KMS-11 (cell line): Measurements from ENCODE around the gene GRHL1.

Experiments used
- H2AFZ ChIP-seq: fragments of 200-600 bp; sonication (generic); 2 replicates; pipeline ENCODE4 v1.6.1; 2016; ENCODE audit warnings: antibody characterized with exemption, mixed run types, low read depth
- H3K27ac ChIP-seq: fragments of 200-600 bp; sonication (generic); 2 replicates; pipeline ENCODE4 v1.6.1; 2016; ENCODE audit warnings: mild to moderate bottlenecking, mixed run types
- H3K27me3 ChIP-seq: fragments of 200-600 bp; sonication (generic); 2 replicates; pipeline ENCODE4 v1.6.1; 2017; ENCODE audit warnings: mild to moderate bottlenecking, low read depth, mixed run types, moderate library complexity; ENCODE audit not compliant: insufficient read depth
- H3K36me3 ChIP-seq: fragments of 200-600 bp; sonication (generic); 2 replicates; pipeline ENCODE4 v1.6.1; 2017; ENCODE audit warnings: mild to moderate bottlenecking, mixed run types; ENCODE audit not compliant: insufficient read depth
- H3K4me1 ChIP-seq: fragments of 200-600 bp; sonication (generic); 2 replicates; pipeline ENCODE4 v1.6.1; 2016; ENCODE audit warnings: mild to moderate bottlenecking, low read depth, mixed run types; ENCODE audit not compliant: poor library complexity, severe bottlenecking
- H3K4me2 ChIP-seq: fragments of 200-600 bp; sonication (generic); 2 replicates; pipeline ENCODE4 v1.7.0; 2016; ENCODE audit warnings: mild to moderate bottlenecking, mixed run types
- H3K4me3 ChIP-seq: fragments of 200-600 bp; sonication (generic); IDR thresholded peaks from 2 replicates; pipeline ENCODE4 v1.6.1; 2017; ENCODE audit warnings: low read depth, low read length, mixed read lengths; ENCODE audit not compliant: insufficient read depth
- H3K79me2 ChIP-seq: fragments of 200-600 bp; sonication (generic); 2 replicates; pipeline ENCODE4 v1.6.1; 2016; ENCODE audit warnings: low read depth, mixed run types; ENCODE audit not compliant: insufficient read depth
- H3K9ac ChIP-seq: fragments of 200-600 bp; sonication (generic); 2 replicates; pipeline ENCODE4 v1.6.1; 2016; ENCODE audit warnings: mild to moderate bottlenecking, mixed run types
- H4K20me1 ChIP-seq: fragments of 200-600 bp; sonication (generic); 2 replicates; pipeline ENCODE4 v1.6.1; 2016; ENCODE audit warnings: mild to moderate bottlenecking, mixed run types; ENCODE audit not compliant: insufficient read depth
- TF ChIP-seq, protein P1 (sequence below): fragments of 200-600 bp; sonication (generic); conservative IDR thresholded peaks from 2 replicates; pipeline ENCODE4 v1.6.1; 2017; ENCODE audit warnings: low read depth, mild to moderate bottlenecking, antibody characterized with exemption, low read length, moderate library complexity, mixed read lengths

Gene GRHL1

DNA sequence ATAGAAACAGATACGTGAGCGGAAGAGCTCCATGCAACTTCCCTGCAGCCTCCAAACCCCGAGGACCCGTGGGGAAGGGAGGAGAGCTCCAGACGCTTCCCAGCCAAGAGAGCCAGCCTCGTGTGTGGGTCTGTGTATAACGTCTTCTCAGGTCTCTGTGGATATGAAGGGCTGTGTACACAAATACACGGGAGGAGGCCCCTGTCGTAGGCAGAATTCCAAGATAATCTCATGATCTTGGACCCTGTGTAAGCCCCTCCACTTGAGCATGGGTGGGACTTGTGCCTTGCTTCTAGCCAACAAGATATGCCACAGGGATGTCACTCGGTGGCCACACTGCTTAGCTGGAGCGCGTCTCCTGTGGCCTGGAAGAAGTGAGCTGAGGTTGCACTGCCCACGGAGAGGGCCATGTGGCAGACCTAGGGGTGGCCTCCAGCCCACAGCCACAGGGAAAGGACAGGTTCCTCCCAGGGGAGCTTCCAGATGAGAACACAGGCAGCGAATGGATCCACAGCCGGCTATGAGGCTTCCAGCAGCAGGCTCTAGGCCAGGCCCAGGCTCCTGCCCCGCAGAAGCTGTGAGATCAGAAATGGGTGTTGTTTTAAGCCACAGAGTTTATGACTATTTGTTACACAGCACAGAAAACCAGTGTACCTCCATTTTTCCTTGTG, 76.3 kb downstream of the GRHL1 start:
- no peaks in the 10 kb centered on the region for H3K79me2 ChIP-seq
- TF ChIP-seq, protein P1, sequence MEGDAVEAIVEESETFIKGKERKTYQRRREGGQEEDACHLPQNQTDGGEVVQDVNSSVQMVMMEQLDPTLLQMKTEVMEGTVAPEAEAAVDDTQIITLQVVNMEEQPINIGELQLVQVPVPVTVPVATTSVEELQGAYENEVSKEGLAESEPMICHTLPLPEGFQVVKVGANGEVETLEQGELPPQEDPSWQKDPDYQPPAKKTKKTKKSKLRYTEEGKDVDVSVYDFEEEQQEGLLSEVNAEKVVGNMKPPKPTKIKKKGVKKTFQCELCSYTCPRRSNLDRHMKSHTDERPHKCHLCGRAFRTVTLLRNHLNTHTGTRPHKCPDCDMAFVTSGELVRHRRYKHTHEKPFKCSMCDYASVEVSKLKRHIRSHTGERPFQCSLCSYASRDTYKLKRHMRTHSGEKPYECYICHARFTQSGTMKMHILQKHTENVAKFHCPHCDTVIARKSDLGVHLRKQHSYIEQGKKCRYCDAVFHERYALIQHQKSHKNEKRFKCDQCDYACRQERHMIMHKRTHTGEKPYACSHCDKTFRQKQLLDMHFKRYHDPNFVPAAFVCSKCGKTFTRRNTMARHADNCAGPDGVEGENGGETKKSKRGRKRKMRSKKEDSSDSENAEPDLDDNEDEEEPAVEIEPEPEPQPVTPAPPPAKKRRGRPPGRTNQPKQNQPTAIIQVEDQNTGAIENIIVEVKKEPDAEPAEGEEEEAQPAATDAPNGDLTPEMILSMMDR, result no peak
- H4K20me1 ChIP-seq, result no peaks in the 10 kb centered on the region
- H3K27ac ChIP-seq, result no peak overlapping the region
- no peak overlapping the region for H2AFZ ChIP-seq
- H3K9ac ChIP-seq, result no peak overlapping the region
- no peaks in the 10 kb centered on the region for H3K36me3 ChIP-seq
- H3K27me3 ChIP-seq, result no peaks in the 10 kb centered on the region
- no peaks in the 10 kb centered on the region for H3K4me1 ChIP-seq
- H3K4me2 ChIP-seq, result no peak overlapping the region
- no peak overlapping the region for H3K4me3 ChIP-seq

DNA sequence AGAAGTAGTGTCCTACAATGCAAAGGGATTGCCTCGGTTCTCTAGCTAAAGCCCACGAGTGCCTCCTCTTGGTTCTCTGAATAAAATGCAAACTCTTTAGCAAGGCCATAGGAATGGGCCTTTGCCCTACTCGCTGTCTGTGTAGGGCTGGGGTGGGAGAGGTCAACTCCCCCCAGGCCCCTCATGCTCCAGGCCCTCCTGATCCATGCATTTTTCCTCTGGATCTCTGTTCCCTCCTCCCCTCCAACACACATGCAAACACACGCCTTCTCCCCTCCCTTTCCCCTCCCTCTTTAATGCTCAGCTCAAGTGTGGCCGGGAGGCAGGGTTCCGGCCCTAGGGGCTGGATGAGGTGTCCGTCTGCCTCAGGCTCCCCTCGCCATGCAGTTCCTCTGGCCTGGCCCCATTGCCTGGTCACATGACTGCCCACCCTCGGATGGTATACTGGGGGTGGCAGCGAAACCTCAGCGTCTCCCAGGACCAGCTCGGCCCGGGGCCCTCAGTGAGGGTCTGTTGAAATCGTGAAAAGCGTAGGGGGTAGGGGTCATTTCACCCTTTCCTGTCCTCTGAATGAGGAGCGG, 77.0 kb downstream of the GRHL1 start:
- no peaks in the 10 kb centered on the region for H4K20me1 ChIP-seq
- no peak overlapping the region for H3K27ac ChIP-seq
- no peaks in the 10 kb centered on the region for H3K36me3 ChIP-seq
- H3K9ac ChIP-seq, result no peak overlapping the region
- H2AFZ ChIP-seq, result no peak overlapping the region
- no peaks in the 10 kb centered on the region for H3K4me1 ChIP-seq
- H3K4me3 ChIP-seq, result no peak overlapping the region
- no peaks in the 10 kb centered on the region for H3K27me3 ChIP-seq
- TF ChIP-seq, protein P1, result no peak
- H3K4me2 ChIP-seq, result no peak overlapping the region
- no peaks in the 10 kb centered on the region for H3K79me2 ChIP-seq

GRCh38 chr2:10028988-10029874, 77.7 kb downstream of the GRHL1 start:
- H3K4me1 ChIP-seq, result no peaks in the 10 kb centered on the region
- no peak overlapping the region for H3K4me2 ChIP-seq
- no peak overlapping the region for H2AFZ ChIP-seq
- H3K4me3 ChIP-seq, result no peak overlapping the region
- H4K20me1 ChIP-seq, result no peaks in the 10 kb centered on the region
- no peaks in the 10 kb centered on the region for H3K36me3 ChIP-seq
- H3K9ac ChIP-seq, result no peak overlapping the region
- TF ChIP-seq, protein P1, result no peak
- H3K79me2 ChIP-seq, result no peaks in the 10 kb centered on the region
- H3K27ac ChIP-seq, result no peak overlapping the region
- no peaks in the 10 kb centered on the region for H3K27me3 ChIP-seq

DNA sequence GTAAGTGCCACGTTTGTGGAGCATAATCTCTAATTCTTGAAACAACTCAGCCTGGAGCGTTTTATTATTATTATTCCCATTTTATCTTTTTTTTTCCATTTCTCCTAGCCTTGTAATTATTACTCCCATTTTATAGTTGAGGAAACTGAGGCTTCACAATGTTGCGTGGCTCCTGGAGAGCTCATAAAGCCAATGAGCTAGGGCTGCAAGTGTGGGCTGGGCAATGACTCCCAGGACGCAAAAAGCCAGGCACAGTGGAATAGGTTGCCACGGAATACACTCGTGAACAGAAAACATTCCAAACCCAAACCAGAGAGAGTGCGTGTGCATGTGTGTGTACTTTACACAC, 78.4 kb downstream of the GRHL1 start:
- no peak overlapping the region for H2AFZ ChIP-seq
- TF ChIP-seq, protein P1, result no peak
- H3K9ac ChIP-seq, result no peak overlapping the region
- H4K20me1 ChIP-seq, result no peaks in the 10 kb centered on the region
- no peak overlapping the region for H3K4me3 ChIP-seq
- no peak overlapping the region for H3K27ac ChIP-seq
- H3K4me2 ChIP-seq, result no peak overlapping the region
- H3K79me2 ChIP-seq, result no peaks in the 10 kb centered on the region
- no peaks in the 10 kb centered on the region for H3K27me3 ChIP-seq
- no peaks in the 10 kb centered on the region for H3K4me1 ChIP-seq
- no peaks in the 10 kb centered on the region for H3K36me3 ChIP-seq
